Prostate gland (tissue), 2 donors: ENCODE data around the gene KPNA3.

Experiments
- CTCF ChIP-seq, 4 experiments: fragments of 200-600 bp in 2 of 4; fragments of 450-650 bp in 2 of 4; sonication (generic) in 2 of 4; IDR thresholded peaks; 1 replicate in 3 of 4; 2 replicates in 1 of 4; pipeline ENCODE4 v1.5.1; 2016 to 2019; ENCODE audit warnings: antibody characterized with exemption in 4 of 4, mild to moderate bottlenecking in 2 of 4, moderate library complexity in 2 of 4
- POLR2A ChIP-seq: fragments of 450-650 bp; IDR thresholded peaks from one replicate; pipeline ENCODE4 v1.6.1; 2016; ENCODE audit warnings: antibody characterized with exemption, mild to moderate bottlenecking

GRCh38 chr13:49840675-49841074 is 48.2 kb upstream of the KPNA3 start:
- TF ChIP-seq CTCF (IDR thresholded peaks at IDR 0.05) (no peak), POLR2A (no peak)
